Neural cell (in vitro differentiated cells): ENCODE measurements around the gene ZNF331. TPM values are rescaled to one million over a fixed set of nuclear protein-coding genes. Genes with fewer than 3 reads are reported as not detected.

Experiments used
- H2AFZ ChIP-seq: fragments of 200-600, 300-800 bp; sonication (generic), shearing (Covaris generic); 2 replicates; pipeline ENCODE4 v1.6.0; 2014; ENCODE audit warnings: low read depth, mild to moderate bottlenecking, antibody characterized with exemption, low read length, moderate library complexity
- H3F3A ChIP-seq: fragments of 200-600 bp; shearing (Covaris generic); 2 replicates; pipeline ENCODE4 v1.6.1; 2016; ENCODE audit warnings: mild to moderate bottlenecking, moderate library complexity, mixed read lengths, antibody characterized with exemption, low read length; ENCODE audit not compliant: insufficient read depth, poor library complexity, severe bottlenecking
- H3K27ac ChIP-seq: fragments of 200-600, 300-800 bp; sonication (generic), shearing (Covaris generic); 2 replicates; pipeline ENCODE4 v1.5.1; 2014; ENCODE audit warnings: mild to moderate bottlenecking, low read length, moderate library complexity
- H3K27me3 ChIP-seq: fragments of 300-800, 200-600 bp; sonication (generic), shearing (Covaris generic); 2 replicates; pipeline ENCODE4 v1.6.0; 2014; ENCODE audit warnings: mild to moderate bottlenecking, low read depth, low read length, moderate library complexity; ENCODE audit not compliant: insufficient read depth
- H3K36me3 ChIP-seq: fragments of 300-800, 200-600 bp; sonication (generic), shearing (Covaris generic); 2 replicates; pipeline ENCODE4 v1.5.1; 2014; ENCODE audit warnings: mild to moderate bottlenecking, antibody characterized with exemption, low read length, moderate library complexity; ENCODE audit not compliant: insufficient read depth
- H3K4me2 ChIP-seq: fragments of 300-800, 200-600 bp; sonication (generic), shearing (Covaris generic); 2 replicates; pipeline ENCODE4 v1.6.0; 2014; ENCODE audit warnings: mild to moderate bottlenecking, low read length
- H3K4me3 ChIP-seq: fragments of 300-800, 200-600 bp; sonication (generic), shearing (Covaris generic); 2 replicates; pipeline ENCODE4 v1.5.1; 2014; ENCODE audit warnings: mild to moderate bottlenecking, low read length, moderate library complexity
- H3K79me2 ChIP-seq: fragments of 200-600 bp; shearing (Covaris generic); replicated peaks from 2 replicates; pipeline ENCODE4 v1.6.0; 2014; ENCODE audit warnings: mild to moderate bottlenecking, low read length, moderate library complexity; ENCODE audit not compliant: insufficient read depth
- H3K9ac ChIP-seq: fragments of 300-800, 200-600 bp; sonication (generic), shearing (Covaris generic); 2 replicates; pipeline ENCODE4 v1.6.1; 2016; ENCODE audit warnings: mild to moderate bottlenecking, low read length, mixed read lengths
- H3K9me2 ChIP-seq: fragments of 200-600 bp; shearing (Covaris generic); 2 replicates; pipeline ENCODE4 v1.6.1; 2016; ENCODE audit warnings: mild to moderate bottlenecking, low read length, mixed read lengths; ENCODE audit not compliant: insufficient read depth
- H3K9me3 ChIP-seq: fragments of 200-600, 300-800 bp; sonication (generic), shearing (Covaris generic); 2 replicates; pipeline ENCODE4 v1.6.1; 2016; ENCODE audit warnings: mild to moderate bottlenecking, mixed run types, low read length, moderate library complexity, mixed read lengths
- H4K20me1 ChIP-seq: fragments of 200-600 bp; shearing (Covaris generic); 2 replicates; pipeline ENCODE4 v1.6.1; 2016; ENCODE audit warnings: mild to moderate bottlenecking, mixed run types; ENCODE audit not compliant: insufficient read depth
- EP300 ChIP-seq: fragments of 450-650 bp; conservative IDR thresholded peaks from 2 replicates; pipeline ENCODE4 v1.6.1; 2014; ENCODE audit warnings: antibody characterized with exemption, mild to moderate bottlenecking, moderate library complexity; ENCODE audit not compliant: poor library complexity, severe bottlenecking
- EZH2 ChIP-seq: fragments of 200-600, 300-800 bp; shearing (Covaris generic), sonication (generic); IDR thresholded peaks from 2 replicates; pipeline ENCODE4 v1.6.1; 2014; ENCODE audit warnings: antibody characterized with exemption, low read length, borderline replicate concordance, mild to moderate bottlenecking; ENCODE audit not compliant: insufficient read depth, poor library complexity, severe bottlenecking
- MXI1 ChIP-seq: fragments of 450-650 bp; conservative IDR thresholded peaks from 2 replicates; pipeline ENCODE4 v1.6.1; 2014; ENCODE audit warnings: antibody characterized with exemption, mild to moderate bottlenecking; ENCODE audit not compliant: poor library complexity, severe bottlenecking
- POLR2AphosphoS5 ChIP-seq: IDR thresholded peaks from 2 replicates; pipeline ENCODE4 v1.6.1; 2012
- RAD21 ChIP-seq: fragments of 450-650 bp; conservative IDR thresholded peaks from 2 replicates; pipeline ENCODE4 v1.6.1; 2014; ENCODE audit warnings: antibody characterized with exemption, mild to moderate bottlenecking, moderate library complexity
- SMC3 ChIP-seq: fragments of 450-650 bp; conservative IDR thresholded peaks from 2 replicates; pipeline ENCODE4 v1.6.1; 2014; ENCODE audit warnings: antibody characterized with exemption, mild to moderate bottlenecking, moderate library complexity; ENCODE audit not compliant: poor library complexity
- TAF1 ChIP-seq: IDR thresholded peaks from 2 replicates; pipeline ENCODE4 v1.6.1; 2012; ENCODE audit warnings: low read depth
- polyA plus RNA-seq: library from polyadenylated mRNA; depleted of rRNA; stranded (reverse); fragments of >200 nt; gene quantifications from 2 replicates; pipeline ENCODE4 v1.2.3, GENCODE V29; 2014
- TF ChIP-seq, protein P1 (sequence below): fragments of 450-650 bp; IDR thresholded peaks from 2 replicates; pipeline ENCODE4 v1.5.1; 2014; ENCODE audit warnings: antibody characterized with exemption, mild to moderate bottlenecking, moderate library complexity; ENCODE audit not compliant: poor library complexity, severe bottlenecking
- TF ChIP-seq, protein P2 (sequence below): IDR thresholded peaks from 2 replicates; pipeline ENCODE4 v1.6.1; 2012; ENCODE audit warnings: borderline replicate concordance

The ZNF331 gene
- polyA plus RNA-seq, 1 donor from 2014 or later, result 10.7 TPM

DNA sequence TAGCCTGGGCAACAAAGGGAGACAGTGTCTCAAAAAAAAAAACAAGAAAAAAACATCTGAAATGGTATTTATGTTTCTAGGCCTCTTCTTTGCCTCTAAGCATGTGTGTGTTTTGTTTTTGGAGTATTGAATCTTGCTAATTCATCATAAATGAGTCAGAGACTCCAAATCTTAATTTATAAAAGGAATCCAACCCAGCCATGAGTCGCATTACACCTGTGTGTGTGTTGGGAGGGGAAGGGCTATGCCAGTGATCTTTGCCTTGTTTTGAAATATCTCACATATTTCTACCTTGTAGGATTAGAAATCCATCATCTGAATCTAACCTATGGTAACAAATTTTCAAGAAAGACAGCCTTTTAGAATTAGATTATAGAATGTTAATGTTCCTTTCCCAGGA lies 4.0 kb downstream of the ZNF331 start:
- no peak overlapping the region for H3K4me2 ChIP-seq
- H3K9me2 ChIP-seq, result no peaks in the 10 kb centered on the region
- no peaks in the 10 kb centered on the region for H3K79me2 ChIP-seq
- H3K9me3 ChIP-seq, result no peaks in the 10 kb centered on the region
- H2AFZ ChIP-seq, result no peak overlapping the region
- H3K27me3 ChIP-seq, result no peaks in the 10 kb centered on the region
- no peaks in the 10 kb centered on the region for H3K36me3 ChIP-seq
- no peaks in the 10 kb centered on the region for H3F3A ChIP-seq
- H3K27ac ChIP-seq, result no peak overlapping the region
- H3K9ac ChIP-seq, result no peak overlapping the region
- H3K4me3 ChIP-seq, result no peak overlapping the region
- no peaks in the 10 kb centered on the region for H4K20me1 ChIP-seq
- TF ChIP-seq, protein P1, sequence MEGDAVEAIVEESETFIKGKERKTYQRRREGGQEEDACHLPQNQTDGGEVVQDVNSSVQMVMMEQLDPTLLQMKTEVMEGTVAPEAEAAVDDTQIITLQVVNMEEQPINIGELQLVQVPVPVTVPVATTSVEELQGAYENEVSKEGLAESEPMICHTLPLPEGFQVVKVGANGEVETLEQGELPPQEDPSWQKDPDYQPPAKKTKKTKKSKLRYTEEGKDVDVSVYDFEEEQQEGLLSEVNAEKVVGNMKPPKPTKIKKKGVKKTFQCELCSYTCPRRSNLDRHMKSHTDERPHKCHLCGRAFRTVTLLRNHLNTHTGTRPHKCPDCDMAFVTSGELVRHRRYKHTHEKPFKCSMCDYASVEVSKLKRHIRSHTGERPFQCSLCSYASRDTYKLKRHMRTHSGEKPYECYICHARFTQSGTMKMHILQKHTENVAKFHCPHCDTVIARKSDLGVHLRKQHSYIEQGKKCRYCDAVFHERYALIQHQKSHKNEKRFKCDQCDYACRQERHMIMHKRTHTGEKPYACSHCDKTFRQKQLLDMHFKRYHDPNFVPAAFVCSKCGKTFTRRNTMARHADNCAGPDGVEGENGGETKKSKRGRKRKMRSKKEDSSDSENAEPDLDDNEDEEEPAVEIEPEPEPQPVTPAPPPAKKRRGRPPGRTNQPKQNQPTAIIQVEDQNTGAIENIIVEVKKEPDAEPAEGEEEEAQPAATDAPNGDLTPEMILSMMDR, result no peak
- no peak for TF ChIP-seq EZH2
- no peak for TF ChIP-seq SMC3
- no peak for TF ChIP-seq TAF1
- TF ChIP-seq RAD21, result no peak
- TF ChIP-seq MXI1, result no peak
- TF ChIP-seq POLR2AphosphoS5, result no peak
- TF ChIP-seq EP300, result no peak
- TF ChIP-seq, protein P2, sequence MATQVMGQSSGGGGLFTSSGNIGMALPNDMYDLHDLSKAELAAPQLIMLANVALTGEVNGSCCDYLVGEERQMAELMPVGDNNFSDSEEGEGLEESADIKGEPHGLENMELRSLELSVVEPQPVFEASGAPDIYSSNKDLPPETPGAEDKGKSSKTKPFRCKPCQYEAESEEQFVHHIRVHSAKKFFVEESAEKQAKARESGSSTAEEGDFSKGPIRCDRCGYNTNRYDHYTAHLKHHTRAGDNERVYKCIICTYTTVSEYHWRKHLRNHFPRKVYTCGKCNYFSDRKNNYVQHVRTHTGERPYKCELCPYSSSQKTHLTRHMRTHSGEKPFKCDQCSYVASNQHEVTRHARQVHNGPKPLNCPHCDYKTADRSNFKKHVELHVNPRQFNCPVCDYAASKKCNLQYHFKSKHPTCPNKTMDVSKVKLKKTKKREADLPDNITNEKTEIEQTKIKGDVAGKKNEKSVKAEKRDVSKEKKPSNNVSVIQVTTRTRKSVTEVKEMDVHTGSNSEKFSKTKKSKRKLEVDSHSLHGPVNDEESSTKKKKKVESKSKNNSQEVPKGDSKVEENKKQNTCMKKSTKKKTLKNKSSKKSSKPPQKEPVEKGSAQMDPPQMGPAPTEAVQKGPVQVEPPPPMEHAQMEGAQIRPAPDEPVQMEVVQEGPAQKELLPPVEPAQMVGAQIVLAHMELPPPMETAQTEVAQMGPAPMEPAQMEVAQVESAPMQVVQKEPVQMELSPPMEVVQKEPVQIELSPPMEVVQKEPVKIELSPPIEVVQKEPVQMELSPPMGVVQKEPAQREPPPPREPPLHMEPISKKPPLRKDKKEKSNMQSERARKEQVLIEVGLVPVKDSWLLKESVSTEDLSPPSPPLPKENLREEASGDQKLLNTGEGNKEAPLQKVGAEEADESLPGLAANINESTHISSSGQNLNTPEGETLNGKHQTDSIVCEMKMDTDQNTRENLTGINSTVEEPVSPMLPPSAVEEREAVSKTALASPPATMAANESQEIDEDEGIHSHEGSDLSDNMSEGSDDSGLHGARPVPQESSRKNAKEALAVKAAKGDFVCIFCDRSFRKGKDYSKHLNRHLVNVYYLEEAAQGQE, result no peak

DNA sequence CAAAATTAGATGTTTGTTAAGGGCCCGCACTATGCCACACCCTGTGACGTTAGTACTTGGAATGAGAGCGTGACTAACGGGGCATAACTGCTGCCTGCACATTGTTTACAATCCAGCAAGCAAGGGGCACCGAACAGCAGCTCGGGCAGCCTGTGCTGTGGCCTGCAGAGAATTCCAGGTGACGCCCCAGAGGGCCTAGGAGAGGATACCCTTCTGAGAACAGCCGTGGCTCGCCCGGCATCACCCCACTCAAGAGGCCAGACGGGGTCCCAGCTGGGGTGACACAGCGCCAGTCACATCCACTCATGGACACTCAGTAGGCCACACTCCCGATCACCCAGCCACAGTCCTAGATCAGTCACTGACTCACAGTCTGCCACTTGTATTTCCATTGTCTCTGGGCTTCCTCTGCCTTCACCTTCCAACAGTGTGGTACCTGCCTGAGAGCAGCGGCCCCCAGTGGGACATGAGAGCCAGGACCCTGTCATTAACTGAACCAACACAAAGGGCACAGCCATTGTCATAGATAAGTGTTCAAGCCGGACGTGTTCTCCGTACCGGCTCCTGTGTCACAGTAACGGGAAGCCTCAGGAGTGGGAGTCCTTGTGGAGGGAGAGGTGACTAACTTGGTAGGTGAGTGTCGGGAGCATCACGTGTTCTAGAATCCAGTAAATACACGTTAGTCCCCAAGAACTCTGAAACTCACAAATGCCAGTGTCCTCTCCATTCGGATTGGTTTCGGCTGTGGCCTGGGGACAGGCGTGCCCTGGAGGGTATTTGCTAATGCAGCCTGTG lies 7.5 kb downstream of the ZNF331 start:
- Histone ChIP-seq H3K79me2 (no peaks in the 10 kb centered on the region), H3K27ac (no peak overlapping the region), H2AFZ (no peak overlapping the region), H3K36me3 (no peaks in the 10 kb centered on the region), H3K9me3 (no peaks in the 10 kb centered on the region), H3K9me2 (no peaks in the 10 kb centered on the region), H3K27me3 (no peaks in the 10 kb centered on the region), H3K4me2 (no peak overlapping the region), H3K9ac (no peak overlapping the region), H3K4me3 (no peak overlapping the region), H4K20me1 (no peaks in the 10 kb centered on the region), H3F3A (no peaks in the 10 kb centered on the region)
- TF ChIP-seq POLR2AphosphoS5 (no peak), SMC3 (no peak), EZH2 (no peak), EP300 (no peak), MXI1 (no peak), TAF1 (no peak)
